ENCODE results near the gene KRT78. TPM values are rescaled to one million over a fixed set of nuclear protein-coding genes. Genes with fewer than 3 reads are reported as not detected.

Gene KRT78
- total RNA-seq, 1 donor from 2014 or later = not detected

DNA sequence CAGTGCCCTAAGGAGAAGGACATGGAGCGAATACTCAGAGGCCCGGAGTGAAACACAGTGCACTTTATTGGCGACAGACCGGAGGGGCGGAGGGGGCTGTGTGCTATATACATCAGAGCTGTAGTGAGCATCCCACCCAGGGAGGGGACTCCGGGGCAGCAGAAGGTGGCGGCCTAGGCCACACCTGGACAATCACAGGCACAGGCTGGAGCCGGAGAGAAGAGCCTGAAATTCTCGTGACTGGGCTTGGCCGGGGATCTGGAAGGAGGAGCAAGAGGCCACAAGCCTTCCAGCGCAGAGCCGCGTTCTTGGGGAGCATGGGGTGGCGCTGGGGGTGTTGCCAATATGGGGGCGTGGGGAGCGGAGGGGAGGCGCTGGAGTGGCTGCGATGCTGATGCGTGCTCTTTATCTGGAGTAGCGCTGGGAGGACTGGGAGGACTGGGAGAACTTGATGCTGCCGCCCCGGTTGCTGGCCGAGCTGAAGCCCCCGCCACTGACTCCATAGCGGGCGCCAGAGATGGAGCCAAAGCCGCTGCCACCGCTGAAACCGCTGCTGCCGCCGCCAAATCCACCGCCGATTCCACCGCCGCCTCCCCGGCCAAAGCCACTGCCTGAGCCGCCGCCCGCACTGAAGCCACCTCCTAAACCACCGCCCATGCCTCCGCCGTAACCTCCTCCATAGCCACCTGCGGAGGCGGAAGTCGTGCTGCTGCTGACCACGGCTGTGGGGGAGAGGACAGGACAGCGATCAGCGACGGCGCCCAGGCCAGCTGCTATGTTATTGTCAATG lies 59.0 kb downstream of the KRT78 start:
- Histone ChIP-seq H3K27ac (no peak overlapping the region), H3K4me1 (peaks cover 3% of the 10 kb centered on the region), H3K27me3 (peaks cover 55% of the 10 kb centered on the region), H3K9me3 (no peaks in the 10 kb centered on the region), H3K4me3 (no peak overlapping the region), H3K36me3 (no peaks in the 10 kb centered on the region)
- peak; percentile 54 for ATAC-seq
- intact Hi-C loops (cut with DNase I) = no loop called here
- TF ChIP-seq CTCF (IDR thresholded peaks at IDR 0.05) = no peak
- DNase-seq = peak; percentile 68

DNA sequence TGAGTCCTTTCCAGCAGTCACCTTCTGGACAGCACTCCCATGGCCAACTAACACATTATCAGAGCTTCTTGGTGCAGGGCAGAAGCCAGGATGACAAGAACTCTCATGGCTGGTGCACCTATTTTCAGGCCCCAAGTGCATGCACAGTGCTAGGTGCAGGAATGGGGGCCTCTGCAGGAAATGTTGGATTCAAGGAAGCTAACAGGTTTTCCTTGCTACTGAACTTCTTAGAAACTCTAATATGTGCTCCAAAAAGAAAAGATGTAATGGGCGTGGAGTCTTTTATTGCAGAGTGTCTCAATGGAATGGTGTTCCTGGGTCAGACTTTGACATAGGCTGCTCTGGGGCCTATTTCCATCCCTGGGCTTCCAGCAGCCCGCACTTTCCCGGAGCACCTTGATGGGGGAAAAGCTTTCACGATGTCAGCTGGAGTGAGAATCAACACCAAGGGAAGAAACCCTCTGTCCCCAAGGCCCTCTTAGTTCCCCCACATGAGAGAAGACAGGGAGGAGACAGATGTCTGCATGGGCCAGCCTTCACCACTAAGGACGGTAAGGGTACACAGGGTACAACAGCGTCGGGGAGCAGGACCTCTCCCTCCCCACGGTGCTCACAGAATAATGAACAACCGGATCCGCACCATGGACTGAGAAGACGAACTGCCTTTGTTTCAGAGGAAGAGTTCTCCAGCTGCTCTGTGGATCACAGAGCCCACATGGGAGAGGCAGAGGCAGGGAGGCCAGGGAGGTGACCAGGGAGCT lies 59.7 kb downstream of the KRT78 start:
- peaks cover 51% of the 10 kb centered on the region for H3K27me3 ChIP-seq
- TF ChIP-seq CTCF (IDR thresholded peaks at IDR 0.05) = no peak

GRCh38 chr12:52788192-52788875 lies 60.5 kb downstream of the KRT78 start:
- Histone ChIP-seq H3K4me1 (peaks cover 3% of the 10 kb centered on the region), H3K27ac (no peak overlapping the region), H3K36me3 (no peaks in the 10 kb centered on the region), H3K4me3 (no peak overlapping the region), H3K9me3 (no peaks in the 10 kb centered on the region), H3K27me3 (peaks cover 54% of the 10 kb centered on the region)
- intact Hi-C loops (cut with DNase I) = no loop called here
- TF ChIP-seq CTCF (IDR thresholded peaks at IDR 0.05) = no peak
- ATAC-seq (no peak), DNase-seq (no peak)

More for the DNA sequence above, 59.7 kb downstream of the KRT78 start:
- Histone ChIP-seq H3K27ac (no peak overlapping the region), H3K9me3 (no peaks in the 10 kb centered on the region), H3K4me1 (peaks cover 3% of the 10 kb centered on the region), H3K4me3 (no peak overlapping the region), H3K36me3 (no peaks in the 10 kb centered on the region)
- ATAC-seq = no peak
- DNase-seq = no peak
- intact Hi-C loops (cut with DNase I) = no loop called here

Other genes with a start within 250 kb of the KRT78 start
- not detected for gene KRT72, start 247.5 kb downstream of the KRT78 start, total RNA-seq
- gene KRT73, start 230.4 kb downstream of the KRT78 start, total RNA-seq = 0.52 TPM
- gene KRT2, start 196.8 kb downstream of the KRT78 start, total RNA-seq = not detected
- gene KRT1, start 168.6 kb downstream of the KRT78 start, total RNA-seq = 3.5 TPM
- gene KRT77, start 145.5 kb downstream of the KRT78 start, total RNA-seq = not detected
- gene KRT76, start 71.6 kb downstream of the KRT78 start, total RNA-seq = not detected
- not detected for gene KRT3, start 52.9 kb downstream of the KRT78 start, total RNA-seq
- gene KRT4, start 34.9 kb downstream of the KRT78 start, total RNA-seq = 6.8 TPM
- gene KRT79, start 14.7 kb downstream of the KRT78 start, total RNA-seq = 5.4 TPM
- 223 TPM for gene KRT8, start 56.1 kb upstream of the KRT78 start, total RNA-seq
- gene KRT18, start 100.1 kb upstream of the KRT78 start, total RNA-seq = 255 TPM
- 436 TPM for gene EIF4B, start 157.5 kb upstream of the KRT78 start, total RNA-seq
- 232 TPM for gene TNS2, start 201.1 kb upstream of the KRT78 start, total RNA-seq
- gene SPRYD3, start 230.4 kb upstream of the KRT78 start, total RNA-seq = 50.4 TPM
- 34.6 TPM for gene IGFBP6, start 248.7 kb upstream of the KRT78 start, total RNA-seq